HG02938 (cell line): ENCODE measurements around the gene ZC2HC1C.
"Not testable (repeated sequence)": the region's sequence is repeated elsewhere in the genome, so short reads cannot be mapped to it uniquely, and the experiment has no call there.

ENCODE experiments used
- ATAC-seq: cut with Tn5 transposase; IDR thresholded peaks from one replicate; pipeline ENCODE4 v1.9.1; 2021; ENCODE audit warnings: mild to moderate bottlenecking, moderate library complexity; ENCODE audit not compliant: unreplicated experiment

ZC2HC1C gene

DNA sequence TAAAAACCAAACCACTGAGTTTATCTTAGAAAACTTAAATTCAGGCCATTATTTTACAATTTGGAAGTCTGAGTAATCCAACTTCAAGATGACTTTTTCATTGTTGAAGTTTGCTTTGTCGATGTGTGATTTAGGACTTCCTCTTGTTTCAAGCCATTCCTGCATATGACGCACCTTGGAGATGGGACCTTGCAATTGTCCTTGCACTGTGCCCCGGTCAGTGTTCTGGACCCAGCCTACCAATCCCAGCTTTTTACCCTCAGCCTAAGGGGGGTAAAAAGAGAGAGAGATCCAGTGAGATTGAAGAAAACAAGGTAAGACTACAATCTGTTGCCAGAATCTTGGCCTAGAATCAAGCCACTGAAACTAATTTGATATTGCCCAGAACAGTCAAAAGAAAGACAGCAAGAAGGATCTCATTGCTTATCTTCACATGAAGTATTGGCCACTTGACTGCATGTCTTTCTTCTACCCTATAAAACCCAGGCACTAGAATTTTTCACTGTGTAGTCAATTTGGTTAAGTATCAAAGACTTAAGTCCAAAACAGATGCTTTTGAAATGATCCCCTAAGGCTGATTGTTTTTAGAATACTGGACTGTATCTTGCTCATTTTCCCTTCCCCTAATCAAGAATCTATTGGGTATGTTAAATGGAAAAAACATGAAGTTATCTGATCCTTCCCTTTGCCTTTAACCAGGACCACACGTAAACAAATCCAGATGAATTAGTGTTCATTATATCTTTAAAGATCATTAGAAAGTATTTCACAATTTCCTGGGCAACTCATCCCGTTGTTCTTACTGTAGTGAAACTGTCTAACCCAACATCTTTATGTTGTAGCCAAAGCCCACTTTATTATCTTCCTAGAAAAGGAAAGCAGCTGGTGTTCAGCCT lies 15.8 kb upstream of the ZC2HC1C start:
- no peak for ATAC-seq

DNA sequence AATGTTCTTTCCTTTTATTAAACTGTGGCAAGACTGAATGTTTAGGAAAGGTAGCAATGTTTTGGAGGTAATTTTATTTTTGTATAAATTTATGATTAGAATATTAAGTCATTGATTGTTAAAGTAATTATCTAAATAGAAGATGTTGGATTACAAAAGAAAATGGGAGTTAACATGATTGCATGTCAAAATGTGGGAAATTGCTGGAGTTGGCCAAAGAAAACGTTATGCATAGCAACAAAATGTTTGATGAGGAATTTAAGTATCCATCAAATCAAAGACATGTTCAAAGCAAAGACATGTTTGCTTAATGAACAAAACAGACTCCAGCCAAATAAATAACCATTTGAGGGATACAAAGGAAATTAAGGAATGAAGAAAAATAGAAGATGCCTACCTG lies 15.0 kb upstream of the ZC2HC1C start:
- ATAC-seq = no peak

DNA sequence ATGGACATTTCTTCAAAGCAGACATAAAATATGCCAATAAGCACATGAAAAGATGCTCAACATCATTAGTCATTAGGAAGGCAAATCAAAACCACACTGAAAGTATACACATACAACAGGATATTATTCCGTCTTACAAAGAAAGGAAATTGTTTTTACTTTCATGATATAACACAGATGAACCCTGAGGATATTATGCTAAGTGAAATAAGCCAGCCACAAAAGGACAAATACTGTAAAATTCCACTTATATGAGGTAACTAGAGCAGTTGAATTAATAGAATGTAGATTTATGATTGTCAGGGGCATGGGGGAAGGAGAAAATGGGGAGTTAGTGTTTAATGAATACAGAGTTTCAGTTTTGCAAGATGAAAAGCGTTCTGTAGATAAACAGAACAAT lies 9.8 kb upstream of the ZC2HC1C start:
- no peak for ATAC-seq

DNA sequence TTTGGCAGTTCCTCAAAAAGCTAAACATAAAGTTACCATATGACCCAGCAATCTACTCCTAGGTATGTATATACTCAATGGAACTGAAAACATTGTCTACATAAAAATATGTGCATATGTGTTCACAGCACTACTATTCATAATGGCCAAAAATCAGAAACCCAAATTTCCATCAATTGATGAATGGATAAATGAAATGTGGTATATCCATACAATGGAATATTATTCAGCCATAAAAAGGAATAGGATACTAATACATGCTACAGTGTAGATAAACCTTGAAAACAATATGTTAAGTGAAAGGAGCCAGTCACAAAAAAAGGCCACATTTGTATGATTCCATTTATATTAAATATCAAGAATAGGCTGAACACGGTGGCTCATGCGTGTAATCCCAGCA lies 9.0 kb upstream of the ZC2HC1C start:
- ATAC-seq = no peak

DNA sequence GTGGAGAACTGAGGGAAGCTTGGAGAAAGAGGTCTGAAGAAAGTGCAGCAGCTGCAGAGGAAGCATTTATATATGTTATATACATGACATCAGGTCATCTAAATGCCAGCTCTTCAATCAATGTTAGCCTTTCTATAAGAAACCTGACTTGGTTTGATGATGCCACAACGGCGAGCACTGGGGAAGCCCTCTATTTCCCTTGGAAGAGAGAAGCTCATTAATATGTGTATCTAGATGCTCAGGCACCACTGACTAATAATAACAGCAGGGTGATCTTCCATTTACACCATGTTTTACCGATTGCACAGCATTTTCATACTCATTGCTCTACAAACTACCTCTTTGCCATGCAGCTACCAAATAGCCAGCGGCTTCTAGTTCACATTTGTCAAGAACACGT lies 6.4 kb upstream of the ZC2HC1C start:
- no peak for ATAC-seq

DNA sequence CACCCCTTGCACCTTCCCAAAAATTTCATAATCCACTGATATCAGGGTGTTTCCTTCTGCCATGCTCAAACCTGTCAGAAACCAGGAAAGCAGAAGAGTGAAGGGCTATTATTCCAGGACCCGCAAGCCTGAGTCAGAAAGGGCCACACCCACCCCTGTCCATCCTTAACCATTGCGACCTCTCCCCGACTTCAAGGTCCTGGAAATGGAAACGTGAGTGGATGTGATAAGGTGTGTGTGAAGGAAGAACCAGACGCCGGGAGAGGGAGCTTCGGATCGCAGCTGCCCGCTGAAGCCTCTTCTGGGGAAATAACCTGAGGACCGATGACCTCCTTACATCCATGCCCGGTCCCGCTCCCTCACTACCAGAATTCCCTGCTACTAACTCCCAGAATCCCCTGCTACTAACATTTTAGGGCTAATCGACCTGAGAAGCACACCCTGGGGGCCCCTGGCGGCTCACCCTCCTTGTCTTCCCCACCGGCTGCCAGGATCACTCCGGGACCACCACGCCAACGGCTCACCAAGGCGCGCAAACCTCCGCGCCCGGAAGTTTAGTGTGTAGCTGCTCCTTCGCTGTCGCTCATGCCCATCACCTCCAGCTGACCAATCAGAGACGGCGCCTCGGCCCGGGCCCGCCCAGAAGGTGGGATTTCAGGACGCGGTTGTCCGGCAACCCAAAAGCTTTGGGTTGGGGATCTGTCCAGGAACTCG lies 5.8 kb upstream of the ZC2HC1C start, which contains the start of gene ACYP1:
ACYP1 (minus strand) TSS at position 534 of the 714 bp plus-strand sequence; CDS start at position 63, 471 bp downstream.
- ATAC-seq = peak; percentile 95

DNA sequence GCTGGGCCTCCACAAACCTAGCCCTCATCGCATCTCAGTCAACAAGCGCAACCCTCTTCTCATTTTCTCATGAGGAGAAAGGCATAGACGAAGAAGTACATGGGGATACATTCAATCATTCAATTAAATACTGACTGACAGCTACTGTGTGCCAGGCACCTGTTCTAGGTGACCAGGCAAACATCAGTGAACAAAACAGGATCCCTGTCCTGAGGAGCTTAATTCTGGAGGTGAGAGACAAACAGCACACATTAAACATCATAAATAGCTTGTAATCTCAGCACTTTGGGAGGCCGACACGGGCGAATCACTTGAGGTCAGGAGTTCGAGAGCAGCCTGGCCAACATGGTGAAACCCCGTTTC lies 5.3 kb upstream of the ZC2HC1C start:
- ATAC-seq = peak; percentile 10

DNA sequence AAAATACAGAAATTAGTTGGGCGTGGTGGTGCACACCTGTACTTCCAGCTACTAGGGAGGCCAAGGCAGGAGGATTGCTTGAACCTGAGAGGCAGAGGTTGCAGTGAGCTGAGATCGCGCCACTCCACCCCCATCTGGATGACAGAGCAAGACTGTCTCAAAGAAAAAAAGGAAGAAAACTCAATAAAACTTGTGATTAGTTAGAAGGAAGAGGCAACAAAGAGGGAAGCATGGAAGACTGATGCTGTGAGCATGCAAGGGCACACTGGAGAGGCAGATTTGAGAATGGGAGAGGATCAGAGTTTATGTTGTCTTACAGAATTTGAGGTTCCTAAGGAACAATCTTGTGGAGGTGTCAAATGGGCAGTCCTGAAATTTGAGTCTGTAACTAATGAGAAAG lies 2.8 kb upstream of the ZC2HC1C start:
- no peak for ATAC-seq

DNA sequence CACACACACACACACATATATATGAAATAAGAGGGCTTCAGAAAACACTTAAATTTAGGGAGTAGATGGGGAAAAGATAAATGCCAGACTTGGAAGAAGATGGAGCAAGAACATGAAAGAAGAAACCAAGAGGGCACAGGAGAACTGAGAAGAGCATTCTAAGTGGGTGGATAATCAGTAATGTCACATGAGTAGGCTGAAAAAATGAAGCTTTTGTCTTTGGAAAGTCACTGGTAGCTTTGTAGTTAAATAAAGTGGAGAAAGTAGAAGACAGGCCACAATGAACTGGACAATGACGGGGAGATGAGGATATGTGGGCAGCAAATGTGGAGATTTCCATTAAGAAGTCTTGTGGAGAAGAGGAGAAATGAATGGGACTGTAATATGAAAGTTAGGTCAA lies 2.2 kb upstream of the ZC2HC1C start:
- no peak for ATAC-seq

DNA sequence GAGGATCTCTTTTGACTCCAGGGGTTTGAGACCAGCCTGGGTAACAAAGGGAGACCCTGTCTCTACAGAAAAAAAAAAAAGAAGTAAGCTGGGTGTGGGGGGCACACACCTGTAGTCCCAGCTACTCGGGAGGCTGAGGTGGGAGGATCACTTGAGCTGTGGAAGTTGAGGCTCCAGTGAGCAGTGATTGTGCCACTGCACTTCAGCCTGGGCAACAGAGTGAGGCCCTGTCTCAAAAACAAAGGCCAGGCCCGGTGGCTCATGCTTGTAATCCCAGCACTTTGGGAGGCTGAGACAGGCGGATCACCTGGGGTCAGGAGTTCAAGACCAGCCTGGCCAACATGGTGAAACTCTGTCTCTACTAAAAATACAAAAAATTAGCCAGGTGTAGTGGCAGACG lies 1.7 kb upstream of the ZC2HC1C start:
- ATAC-seq = not testable (repeated sequence)

DNA sequence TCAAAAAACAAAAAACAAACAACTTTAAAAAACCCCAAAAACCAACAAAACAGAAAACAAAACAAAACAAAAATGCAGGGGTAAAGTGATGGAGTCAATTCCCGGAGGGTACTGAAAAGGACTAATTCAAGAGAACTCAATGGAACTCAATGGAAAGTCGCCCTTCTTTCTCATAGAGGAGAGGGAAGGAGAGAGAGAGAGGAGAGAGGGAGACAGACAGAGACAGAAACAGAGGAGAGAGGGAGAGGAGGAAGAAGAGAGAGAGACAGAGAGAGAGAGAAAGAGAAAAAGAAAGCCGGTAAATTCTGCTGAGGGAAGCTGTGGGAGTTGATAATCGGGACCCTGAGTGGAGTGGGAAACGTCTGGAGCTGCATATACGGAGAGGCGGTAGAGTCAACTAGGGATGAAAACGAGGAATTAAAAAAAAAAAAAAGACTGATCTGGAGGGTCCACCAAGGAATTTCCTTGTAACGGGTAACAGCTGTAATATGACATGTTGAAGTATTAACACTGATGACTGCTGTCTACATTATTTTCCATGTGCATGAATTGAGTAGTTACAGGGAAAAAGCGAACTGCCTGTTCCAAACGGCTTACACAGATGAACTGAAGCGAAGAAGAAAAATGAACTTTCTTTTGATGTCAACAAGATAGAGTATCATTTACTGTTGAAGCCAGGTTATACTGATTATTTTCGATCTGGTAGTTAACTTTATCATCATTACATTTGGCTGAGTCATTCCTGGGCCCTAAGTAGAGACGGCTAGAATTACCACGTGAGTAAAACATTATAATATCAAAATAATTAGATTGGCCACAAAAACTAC lies 934 bp upstream of the ZC2HC1C start:
- no peak for ATAC-seq

DNA sequence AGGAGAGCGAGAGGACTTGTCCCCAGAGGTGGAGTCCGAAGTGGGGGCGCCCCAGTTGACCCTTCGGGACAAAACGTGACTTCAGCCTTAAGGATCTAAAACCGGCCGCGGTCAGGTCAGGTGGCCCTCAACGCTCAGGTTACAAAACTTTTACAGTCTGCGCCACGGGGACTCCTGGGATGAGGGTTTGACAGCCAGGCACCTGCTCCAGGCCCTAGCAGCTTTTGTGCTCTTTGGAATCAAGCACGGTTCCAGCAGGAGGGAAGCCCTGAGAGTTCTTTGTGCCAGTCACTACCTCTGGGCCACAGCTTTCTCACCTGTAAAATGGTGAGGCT lies 337 bp downstream of the ZC2HC1C start:
- no peak for ATAC-seq

DNA sequence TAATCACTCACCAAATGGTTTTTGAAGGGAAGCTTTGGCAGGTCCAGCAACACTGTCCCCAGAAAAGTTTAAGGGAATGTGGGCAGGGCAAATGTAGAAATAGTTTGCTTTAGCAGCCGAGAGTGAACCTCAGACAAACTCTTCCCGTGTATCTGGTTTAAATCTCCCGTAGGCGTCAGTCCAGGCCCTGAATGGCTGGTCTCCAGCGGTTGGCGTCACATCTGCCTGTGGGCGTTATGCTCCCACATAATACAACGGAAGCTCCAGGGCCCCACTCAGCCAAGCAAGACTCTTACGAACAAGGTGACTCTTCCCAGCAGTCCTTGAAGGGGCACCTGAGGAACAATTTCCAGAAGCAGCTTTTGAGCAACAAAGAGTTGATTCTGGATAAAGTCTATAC lies 942 bp downstream of the ZC2HC1C start:
- no peak for ATAC-seq

DNA sequence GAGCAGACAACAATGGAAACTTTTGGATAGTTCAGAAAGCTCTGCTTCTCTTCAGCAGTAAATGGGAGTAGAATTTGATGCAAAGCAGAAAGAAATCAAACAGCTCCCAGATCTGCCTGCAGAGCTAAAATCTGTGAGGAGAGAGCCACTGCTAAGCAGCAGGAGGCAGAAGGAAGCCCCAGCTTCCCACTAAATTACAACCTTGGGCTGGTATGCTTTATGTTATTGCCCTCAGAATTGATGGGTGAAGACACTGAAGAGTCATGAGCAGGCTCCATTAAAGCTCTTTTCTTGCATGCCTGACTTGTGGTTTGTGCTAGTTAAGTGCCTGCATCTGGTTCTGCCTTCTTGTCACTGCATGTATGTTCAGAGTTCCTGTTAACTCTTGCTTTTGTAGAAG lies 8.4 kb downstream of the ZC2HC1C start:
- ATAC-seq = no peak

DNA sequence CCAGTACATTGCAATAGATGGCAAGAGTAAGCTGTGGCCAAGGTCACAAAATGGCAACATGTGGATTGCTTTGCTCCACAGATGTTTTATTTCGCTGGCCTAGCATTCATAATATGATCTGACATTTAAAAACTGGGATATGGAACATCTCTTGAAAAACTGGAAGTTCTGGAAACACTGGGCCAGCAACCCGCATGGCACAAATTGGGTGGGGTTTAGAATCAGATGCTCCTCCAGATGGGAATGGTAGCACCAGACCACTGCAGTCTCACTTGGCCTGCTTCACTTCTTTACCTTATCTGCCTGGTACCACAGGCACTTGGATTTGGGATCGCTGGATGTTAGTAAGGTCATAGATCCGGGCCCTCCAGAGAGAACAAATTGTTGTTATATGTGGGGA lies 10.1 kb downstream of the ZC2HC1C start:
- no peak for ATAC-seq

DNA sequence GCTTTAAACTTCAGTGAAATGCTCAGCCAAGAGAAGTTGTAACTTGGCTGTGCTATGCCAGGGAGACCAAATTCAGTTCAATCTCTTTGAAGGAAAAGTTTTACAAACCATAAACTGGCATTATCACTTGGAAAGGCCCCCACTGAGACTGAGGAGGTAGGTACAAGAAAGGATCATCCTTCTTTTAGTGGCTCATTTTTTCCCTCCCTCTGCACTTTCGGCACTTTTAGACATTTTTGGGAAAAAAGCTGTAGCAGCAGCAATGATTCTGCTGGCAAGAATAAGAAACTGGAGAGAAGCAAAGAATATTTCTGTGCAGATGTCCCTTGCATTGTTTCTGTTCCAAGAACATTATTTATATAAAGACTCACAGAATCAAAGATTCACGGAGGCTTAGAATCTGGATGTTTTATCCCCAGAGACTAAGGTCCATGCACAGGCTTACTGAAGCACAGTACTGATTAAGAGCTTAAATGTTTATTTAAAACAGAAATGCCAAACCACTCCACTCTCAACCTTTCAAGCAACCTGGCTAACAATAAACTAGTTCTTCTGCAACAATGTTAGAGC lies 12.3 kb downstream of the ZC2HC1C start:
- no peak for ATAC-seq

DNA sequence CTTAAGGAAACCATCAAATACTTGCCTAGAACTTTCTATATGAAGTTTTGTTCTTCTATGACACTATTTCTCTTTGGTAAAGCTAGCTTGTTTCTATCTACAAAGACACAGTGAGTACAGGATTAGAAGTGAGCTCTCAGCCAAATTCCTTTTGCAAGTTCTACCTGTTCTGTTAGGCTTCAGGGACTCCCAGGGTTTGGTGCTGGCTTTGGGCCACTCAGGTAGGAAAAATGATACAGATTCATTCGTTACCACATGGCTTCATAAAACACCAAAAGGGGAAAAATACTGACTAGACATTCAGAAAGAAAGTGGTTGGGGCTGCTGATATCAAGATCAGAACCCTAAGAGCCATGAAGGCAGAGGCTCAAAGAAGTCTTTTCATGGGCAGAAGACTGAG lies 13.8 kb downstream of the ZC2HC1C start:
- ATAC-seq = no peak

DNA sequence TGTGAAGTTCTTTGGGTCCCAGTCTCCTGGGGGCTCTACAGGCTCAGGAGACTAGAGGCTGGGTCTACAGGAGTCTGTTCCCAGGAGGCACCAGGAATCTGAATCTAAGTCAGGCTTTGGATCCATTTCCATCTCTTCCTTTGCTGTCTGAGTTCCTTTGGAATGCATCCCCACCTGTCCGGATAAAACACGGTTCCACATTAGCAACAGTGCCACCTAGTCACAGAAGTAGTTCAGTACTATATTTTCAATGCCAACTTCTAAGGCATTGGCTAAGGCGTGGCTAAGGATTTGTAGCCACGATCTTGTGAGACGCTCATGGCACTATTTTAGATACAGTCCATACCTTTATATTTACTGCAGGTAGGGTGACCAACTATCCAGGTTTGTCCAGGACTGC lies 15.1 kb downstream of the ZC2HC1C start:
- ATAC-seq = no peak

DNA sequence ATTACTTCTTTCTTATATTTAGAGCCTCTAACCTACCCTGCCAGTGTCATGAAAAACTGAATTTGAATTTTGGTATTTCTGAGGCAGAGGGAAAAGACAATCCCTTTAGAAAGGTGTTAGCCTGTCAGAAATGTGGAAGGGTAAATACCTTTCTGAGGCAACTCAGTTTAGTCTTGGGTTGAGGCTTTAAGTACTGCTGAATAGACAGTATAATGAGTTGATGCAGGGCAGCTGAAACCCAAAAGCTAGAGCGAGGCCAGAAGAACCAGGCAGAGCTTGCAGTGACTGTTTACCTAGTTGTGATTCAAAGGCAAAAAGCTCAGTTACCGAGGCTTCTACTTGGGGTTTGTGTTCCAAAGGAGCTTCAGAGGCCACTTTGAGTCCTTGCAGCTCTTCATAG lies 18.7 kb downstream of the ZC2HC1C start:
- no peak for ATAC-seq

DNA sequence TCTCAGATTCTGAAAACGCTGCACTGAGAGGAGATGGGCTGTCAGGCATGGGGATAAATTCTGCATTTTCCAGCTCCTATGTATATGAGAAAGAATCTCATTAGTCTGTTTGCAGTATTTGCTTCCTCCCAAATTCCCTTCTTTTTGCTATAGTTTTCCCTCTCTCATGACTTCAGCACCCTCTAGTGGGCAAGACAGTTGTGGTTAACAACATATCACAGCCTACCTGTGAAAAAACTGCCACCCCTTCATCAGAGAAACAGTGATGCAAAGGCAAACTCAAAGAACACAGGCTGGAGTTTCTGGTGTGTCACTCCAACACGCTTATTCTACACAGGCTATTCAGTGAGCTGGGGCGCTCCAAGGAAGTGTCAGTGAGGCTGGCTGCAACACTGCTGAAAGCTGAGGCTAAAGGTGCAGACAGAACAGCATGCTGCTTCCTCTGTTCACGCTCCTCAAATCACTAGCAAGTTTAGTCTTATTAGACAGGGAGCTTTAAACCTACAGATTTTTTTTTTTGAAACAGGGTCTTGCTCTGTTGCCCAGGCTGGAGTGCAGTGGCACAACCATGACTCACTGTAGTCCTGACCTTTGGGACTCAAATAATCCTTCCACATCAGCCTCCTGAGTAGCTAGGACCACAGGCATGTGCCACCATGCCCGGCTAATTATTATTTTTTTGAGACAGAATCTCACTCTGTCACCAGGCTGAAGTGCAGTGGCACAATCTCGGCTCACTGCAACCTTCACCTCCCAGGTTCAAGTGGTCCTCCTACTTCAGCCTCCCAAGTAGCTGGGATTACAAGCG lies 19.3 kb downstream of the ZC2HC1C start:
- ATAC-seq = no peak
